DMS153 treated with DMSO at 0.1 percent for 48 hours (cell line): ENCODE results near the gene ZNF816.
A peak's percentile ranks its signal among the peaks of the same experiment; 100 is the strongest.
"Not testable (repeated sequence)": the region's sequence is repeated elsewhere in the genome, so short reads cannot be mapped to it uniquely, and the experiment has no call there.

Experiments used
- DNase-seq: peaks from one replicate; lab custom pipeline; 2025; ENCODE audit not compliant: unreplicated experiment; lab: John Stamatoyannopoulos, UW

Gene ZNF816

DNA sequence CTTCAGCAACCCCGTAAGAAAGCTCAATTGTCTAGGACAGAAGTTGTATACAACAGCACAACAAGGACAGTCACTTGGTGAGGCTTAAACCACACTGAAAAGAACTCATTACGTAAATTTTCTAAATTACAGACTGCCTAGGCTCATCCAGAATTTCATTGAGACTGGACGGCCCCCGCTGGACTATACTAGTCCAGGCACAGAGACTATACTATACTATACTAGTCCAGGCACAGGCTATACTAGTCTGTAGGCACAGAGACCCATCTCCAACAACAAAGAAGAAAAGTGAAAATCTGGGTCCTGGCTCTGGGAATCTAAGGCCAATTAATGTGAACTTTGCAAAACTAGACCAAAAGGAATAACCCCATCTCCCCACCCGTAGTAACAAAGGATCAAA is 700 bp downstream of the ZNF816 start:
- no peak for DNase-seq

DNA sequence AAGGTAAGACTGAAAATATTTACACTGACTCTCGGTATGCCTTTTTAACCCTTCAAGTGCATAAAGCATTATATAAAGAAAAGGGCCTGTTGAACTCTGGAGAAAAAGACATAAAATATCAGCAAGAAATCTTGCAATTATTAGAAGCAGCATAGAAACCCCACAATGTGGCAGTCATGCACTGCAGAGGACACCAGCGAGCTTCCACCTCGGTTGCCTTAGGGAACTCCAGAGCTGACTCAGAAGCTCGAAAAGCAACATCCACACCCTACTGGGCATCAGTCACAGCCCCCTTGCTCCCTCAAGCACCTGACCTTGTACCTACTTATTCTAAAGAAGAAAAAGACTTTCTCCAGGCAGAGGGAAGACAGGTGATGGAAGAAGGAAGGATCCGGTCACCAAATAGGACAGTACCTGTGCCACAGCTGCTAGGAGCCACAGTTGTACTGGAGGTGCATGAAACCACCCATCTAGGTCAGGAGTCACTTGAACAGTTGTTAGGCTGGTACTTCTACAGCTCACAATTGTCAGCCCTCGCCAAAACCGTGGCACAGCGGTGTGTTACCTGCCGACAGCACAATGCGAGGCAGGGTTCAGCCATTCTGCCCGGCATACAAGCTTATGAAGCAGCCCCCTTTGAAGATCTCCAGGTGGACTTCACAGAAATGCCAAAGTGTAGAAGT is 2.9 kb downstream of the ZNF816 start:
- no peak for DNase-seq

DNA sequence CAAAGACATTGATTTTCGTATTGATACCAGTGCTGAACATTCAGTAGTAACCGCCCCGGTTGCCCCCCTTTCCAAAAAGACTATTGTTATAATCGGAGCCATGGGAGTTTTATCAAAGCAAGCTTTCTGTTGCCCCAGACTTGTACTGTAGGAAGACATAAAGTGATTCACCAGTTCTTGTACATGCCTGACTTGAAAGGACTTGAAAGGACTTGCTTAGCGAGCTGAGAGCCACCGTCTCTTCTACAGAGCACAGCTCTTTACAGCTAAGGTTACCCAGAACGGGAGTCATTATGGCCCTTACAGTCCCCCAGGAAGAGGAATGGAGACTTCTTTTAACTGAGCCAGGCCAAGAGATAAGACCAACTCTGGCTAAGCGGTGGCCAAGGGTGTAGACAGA is 5.1 kb downstream of the ZNF816 start:
- DNase-seq: no peak

DNA sequence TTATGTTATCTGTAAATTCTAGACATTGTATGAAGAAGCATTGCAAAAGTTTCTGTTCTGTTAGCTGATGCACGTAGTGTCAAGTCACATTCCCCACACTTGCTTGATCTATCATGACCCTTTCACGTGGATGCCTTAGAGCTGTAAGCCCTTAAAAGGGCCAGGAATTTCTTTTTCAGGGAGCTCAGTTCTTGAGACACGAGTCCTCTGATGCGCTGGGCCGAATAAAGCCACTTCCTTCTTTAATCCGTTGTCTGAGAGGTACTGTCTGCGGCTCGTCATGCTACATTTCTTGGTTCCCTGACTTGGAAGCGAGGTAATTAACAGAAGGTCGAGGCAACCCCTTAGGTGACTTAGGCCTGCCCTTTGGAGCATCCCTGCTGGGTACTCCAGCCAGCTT is 5.8 kb downstream of the ZNF816 start:
- no peak for DNase-seq

DNA sequence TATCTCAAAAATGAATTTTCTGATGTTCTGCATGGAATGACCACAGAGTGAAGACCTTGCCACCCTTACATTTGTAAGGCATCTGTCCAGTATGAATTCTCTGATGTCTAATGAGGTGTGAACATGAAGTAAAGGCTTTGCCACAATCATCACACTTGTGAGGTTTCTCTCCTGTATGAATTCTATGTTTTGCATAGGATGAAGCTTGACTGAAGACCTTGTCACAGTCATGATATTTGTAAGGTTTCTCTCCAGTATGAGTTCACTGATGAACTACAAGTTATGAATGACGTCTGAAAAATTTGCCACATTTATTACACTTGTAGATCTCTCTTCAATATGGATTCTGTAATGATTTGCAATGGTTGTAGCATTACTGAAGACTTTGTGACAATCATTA is 13.3 kb downstream of the ZNF816 start:
- no peak for DNase-seq

DNA sequence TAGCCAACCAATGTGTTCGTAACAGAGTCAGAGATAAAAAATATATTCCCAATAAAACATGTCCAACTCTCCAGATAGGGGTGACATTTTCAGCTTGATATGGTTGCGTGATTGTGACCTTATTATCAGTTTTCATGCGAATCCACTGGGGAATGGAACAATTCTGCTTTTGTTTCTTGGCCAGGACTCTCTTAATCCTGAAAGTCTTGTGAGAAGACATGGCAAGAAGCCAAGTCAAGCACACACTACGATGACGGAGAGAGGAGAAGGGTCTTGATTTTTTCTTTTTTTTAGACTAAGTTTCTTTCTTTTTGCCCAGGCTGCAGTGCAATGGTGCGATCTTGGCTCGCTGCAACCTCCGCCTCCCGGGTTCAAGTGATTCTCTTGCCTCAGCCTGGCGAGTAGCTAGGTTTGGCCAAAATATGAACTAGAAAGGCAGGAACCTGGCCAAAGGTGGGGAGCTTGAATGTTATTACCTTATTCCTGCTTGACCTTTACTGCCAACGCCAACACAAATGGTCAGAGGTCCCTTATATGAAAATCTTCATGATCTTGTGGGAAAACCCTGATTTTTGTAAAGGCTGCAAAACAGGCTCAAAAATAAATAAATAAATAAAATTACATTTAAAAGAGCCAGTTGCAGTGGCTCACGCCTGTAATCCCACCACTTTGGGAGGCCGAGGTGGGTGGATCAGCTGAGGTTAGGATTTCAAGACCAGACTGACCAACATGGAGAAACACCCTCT is 14.5 kb downstream of the ZNF816 start:
- DNase-seq: no peak

DNA sequence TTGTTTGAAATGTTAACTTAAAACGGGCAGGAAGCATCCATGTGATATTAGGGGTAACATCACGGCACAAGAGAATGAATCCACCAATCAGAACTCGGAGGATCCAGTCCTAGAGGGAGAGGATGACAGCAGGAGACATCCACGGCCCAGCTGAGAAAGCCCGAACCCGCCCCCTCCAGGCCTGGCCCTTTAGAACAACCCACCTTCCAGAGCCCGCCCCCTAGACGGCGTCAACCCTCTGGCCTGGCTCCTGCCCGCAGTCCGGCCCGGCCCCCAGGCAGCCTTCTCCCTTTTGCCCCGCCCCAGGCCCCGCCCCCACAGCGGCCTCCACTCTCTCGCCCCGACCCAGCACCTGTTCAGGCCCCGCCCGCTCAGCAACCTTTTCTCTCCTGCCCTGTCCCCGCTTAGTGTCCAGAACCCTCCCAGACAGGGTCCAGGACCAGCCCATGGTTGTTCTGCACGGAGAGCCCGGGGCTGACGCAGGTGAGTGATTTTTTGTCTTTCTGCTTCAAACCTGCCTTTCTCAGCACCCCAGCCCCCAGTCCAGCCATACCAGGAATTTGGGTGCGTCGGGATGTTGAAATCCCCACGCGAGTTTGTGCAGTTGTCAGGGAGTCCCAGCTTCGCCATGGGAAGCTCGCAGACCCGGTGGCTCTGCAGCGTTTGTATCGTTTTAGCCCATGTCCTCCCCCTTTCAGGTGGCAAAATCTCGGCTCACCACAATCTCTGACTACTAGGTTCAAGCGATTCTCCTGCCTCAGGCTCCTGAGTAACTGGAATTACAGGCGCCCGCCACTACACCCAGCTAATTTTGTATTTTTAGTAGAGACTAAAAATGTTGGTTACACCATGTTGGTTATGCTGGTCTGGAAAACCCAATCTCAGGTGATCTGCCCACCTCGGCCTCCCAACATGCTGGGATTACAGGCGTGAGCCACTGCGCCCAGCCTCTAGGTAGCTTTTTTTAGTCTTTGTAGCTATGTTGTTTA is 16.1 kb downstream of the ZNF816 start:
- no peak for DNase-seq

DNA sequence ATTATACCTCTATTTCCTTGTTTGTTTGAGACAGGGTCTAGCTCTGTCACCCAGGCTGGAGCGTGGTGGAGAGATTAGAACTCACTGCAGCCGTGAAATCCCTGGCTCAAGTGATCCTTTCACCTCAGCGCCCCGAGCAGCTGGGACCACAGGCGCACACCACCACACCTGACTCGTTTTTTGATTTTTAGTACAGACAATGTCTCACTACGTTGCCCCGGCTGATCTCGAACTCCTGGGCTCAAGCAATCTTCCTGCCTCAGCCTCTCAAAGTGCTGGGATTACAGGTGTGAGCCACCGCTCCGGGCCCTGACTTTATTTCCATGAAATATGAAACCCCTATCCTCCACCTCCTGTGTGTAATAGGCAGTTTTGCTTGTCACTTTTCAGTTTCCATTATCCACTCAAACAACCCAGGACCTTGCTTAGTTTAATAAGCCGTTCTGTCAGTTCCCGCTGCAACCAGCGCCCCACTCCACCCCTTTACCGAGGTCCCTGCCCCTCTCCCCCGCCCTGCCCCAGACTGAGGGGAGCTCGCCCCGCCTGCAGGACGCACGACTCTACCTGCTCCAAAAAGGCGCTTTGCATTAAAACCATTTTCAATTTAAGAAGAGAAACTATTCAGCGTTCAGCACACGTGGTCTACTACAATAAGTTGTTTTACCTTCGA is 16.9 kb downstream of the ZNF816 start:
- no peak for DNase-seq

DNA sequence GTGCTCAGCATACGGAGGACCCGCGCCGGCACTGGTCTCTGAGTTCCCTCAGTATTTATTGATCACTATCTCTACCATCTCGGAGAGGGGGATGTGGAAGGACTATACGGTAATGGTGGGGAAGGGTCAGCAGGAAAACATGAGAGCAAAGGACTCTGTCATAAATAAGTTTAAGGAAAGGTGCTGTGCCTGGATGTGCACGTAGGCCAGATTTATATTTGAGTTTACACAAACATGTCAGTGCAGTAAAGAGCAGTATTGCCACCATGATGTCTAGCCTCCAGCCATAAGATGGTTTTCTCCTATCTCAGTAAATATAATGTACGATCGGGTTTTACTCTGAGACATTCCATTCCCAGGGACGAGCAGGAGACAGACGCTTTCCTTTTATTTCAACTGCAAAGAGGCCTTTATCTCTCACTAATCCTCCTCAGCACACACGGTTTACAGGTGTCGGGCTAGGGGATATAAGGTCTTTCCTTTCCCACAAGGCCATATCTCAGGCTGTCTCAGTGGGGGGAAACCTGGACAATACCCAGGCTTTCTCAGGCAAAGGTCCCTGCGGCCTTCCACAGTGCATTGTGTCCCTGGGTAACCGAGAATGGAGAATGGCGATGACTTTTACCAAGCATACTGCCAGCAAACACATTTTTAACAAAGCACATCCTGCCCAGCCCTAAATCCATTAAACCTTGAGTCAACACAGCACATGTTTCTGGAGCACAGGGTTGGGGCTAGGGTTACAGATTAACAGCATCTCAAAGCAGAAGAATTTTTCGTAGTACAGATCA is 17.8 kb downstream of the ZNF816 start:
- peak; percentile 35 for DNase-seq

DNA sequence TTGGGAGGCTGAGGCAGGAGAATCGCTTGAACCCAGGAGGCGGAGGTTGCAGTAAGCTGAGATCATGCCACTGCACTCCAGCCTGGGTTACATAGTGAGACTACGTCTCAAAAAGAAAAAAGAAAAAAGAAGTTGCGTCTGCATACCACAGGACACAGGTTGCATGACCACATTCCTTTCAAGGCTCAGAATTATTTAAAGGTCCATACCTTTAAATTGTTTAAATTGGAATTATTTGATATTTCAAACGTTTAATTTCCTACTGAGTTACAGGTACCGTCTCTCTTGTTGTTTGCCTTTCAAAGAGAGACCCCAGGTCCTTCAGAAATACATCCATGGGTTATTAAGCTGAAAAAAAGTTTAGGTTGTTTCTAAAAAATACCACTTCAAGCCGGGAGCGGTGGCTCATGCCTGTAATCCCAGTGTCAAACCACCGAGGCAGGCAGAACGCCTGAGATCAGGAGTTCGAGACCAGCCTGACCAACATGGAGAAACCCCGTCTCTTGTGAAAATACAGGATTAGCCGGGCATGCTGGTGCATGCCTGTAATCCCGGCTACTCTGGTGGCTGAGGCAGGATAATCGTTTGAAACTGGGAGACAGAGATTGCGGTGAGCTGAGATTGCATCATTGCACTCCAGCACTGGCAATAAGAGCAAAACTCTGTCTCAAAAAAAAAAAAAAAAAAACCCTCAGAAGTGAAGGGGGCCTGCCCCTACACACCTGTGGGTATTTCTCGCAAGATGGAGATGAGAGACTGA is 18.6 kb downstream of the ZNF816 start:
- no peak for DNase-seq

DNA sequence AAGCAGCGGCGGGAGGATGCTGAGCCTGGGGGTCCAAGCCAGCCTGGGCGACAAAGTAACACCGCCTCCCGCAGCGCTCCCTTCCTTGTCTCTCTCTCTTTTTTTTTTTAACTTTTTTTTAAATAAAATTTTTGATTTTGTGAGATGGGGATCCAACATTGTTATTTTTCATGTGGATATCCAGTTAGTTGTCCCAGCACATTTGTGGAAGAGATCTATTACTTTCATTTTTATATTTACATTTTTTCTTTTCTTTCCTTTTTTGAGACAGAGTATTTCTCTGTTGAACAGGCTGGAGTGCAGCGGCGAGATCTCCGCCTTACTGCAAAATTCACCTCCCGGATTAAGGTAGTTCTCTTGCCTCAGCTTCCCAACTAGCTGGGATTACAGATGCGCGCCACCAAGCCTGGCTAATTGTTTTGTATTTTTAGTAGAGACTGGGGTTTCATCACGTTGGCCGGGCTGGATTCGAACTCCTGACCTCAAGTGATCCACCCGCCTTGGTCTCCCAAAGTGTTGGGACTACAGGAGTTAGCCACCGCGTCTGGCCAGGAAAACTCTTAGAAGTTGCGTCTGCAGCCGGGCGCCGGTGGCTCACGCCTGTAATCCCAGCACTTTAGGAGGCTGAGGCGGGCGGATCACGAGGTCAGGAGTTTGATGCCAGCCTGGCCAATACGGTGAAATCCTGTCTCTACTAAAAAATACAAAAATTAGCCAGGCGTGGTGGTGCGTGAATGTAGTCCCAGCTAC is 19.4 kb downstream of the ZNF816 start:
- DNase-seq: no peak

DNA sequence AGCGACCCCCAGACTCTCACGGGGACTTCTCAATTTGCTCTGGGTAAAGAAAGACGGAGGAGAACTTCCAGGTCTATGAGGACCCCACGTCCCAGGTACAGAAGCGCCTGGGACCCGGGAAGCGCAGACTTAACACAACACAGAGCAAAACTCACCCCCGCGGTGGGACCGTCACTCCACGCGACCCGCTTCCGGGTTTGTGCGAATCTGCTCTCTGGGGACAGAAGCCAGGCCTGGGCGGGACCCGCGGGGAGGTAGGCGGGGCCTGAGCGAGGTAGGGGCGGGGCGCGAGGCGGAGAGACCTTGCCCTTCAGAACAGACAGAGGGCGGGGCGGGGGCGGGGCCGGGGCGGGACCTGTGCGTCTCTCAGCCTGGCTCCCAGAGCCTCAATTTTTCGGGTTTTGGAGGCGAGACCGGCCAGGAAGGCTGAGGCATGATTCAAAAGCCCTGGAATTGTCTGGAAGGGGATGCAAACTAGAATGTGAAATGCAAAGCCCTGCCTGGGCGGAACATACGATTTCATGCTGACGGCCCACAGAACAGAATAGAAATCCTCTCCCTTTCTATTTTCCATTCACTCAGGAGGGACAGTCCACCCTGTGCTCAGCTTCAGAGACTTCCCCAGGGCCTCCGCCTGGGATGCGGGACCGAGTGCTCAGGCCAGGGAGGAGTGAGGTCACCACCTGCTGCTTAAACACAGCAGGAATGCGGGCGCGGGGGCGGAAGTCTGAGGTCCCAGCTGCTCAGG is 20.1 kb downstream of the ZNF816 start:
- DNase-seq: peak; percentile 64

DNA sequence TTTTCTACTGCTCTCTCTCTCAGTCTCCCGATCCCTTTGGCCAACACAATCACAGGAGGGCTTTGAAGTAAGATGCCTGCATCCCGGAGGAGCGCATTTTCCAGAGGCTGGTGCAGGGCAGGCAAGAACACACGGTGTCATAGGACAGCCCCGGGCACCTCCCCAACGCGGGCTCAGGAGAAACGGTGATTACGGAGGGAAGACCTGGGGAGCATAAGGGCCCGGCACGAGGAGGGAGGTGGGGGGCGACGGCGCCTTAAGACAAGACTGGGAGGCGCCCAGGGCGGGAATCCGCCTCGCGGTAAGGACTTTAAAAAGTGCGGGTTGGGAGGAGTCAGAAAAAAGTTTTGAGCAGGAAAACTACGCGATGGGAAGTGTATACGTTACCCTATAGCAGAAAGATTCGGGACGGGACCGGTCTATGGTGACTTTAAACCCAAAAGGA is 20.7 kb downstream of the ZNF816 start:
- no peak for DNase-seq

DNA sequence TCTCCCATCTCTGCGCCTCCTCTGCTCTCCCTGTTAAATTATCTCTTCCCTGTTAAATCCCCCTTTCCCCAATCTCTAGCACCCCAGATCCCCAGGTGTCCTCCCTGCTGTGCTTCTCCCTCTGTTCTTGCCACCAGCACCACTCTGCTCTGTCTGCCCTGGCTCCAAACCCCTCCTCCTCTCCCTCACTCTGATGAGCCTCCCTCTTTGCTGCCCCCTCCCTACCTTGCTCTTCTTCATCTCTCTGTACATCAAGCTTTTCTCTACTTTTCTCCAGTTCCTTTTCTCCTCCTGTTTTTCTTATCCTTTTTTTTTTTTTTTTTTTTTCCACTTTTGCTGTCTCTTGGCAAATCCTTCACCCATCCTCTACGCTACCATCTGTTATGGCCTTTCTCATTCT is 21.2 kb downstream of the ZNF816 start:
- not testable (repeated sequence) for DNase-seq

DNA sequence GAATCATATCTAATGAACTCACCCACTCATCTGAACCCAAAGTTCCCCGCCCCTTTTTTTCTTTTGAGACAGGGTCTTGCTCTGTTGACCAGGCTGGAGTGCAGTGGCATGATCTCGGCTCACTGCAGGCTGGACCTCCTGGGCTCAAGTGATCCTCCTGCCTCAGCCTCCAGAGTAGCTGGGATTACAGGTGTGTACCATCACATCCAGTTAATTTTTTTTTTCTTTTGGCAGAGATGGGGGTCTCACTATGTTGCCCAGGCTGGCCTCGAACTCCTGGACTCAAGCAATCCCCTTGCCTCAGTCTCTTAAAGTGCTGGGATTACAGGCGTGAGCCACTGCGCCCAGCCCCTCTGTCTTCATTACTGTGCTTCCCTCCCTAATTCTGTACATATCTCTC is 21.8 kb downstream of the ZNF816 start:
- not testable (repeated sequence) for DNase-seq

DNA sequence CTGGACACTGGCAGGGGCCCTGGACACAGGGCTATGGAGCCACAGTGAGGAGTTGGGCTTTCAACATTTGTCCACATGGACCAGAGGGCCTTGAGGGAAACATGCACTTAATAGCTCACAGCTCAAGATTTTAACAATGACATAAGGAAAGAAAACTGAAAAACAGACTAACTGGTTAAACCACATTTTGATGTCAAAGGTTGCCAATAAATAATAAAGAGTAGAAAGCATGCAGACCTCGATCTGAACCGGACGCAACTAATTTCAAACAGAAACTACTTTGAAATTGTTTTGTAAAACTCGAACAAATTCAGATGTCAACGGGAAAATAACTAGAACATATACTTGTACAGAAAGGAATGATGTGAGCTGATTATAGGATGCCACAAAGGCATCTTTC is 23.9 kb downstream of the ZNF816 start:
- no peak for DNase-seq

DNA sequence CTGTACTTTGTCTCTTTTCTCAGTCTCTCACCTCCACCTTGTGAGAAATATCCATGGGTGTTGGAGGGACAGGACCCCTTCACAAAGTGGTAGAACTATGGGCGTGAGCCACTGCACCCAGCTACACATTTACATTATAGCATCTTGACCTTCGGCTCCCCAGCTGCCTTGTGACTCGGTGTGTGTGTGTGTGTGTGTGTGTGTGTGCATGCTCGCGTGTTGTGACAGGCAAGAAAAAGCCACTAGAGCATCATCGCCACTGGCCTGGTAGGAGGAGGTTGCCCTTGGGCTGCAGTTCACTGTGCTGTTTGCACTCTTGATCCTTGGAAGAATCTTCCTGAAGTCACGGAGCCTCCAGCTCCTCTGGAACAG is 25.7 kb downstream of the ZNF816 start:
- DNase-seq: no peak
